Suppressor macrophage treated with lipopolysaccharide for 4 hours (primary cell): ENCODE data around the gene MLH1.
A peak's percentile ranks its signal among the peaks of the same experiment; 100 is the strongest.

Experiments
- DNase-seq: peaks from one replicate; pipeline ENCODE4 v3.0.0-alpha.2; 2020

MLH1 gene

DNA sequence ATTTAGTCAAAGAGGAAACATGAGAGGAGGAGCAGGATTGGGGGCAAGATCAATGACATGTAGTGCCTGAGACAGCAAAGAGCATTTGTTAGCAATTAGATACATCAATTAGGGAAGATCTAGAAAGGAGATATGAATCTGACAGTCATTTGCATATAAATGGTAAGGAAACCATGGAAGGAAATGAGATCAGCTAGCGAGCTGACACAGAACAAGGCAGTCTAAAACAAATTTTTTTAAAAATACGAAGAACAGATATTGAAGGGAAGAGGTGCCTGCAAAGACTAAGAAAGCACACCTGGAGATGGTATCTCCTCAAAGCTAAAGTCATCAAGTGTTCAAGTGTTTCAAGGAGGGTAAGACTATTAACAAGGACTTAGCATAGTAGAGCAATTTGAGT is 5.0 kb upstream of the MLH1 start:
- DNase-seq: no peak

- peak; percentile 75 for DNase-seq
These were observed 4.3 kb upstream of the MLH1 start for GRCh38 chr3:36989005-36989404.

- no peak for DNase-seq
These were observed 3.8 kb upstream of the MLH1 start for GRCh38 chr3:36989568-36989967.

DNA sequence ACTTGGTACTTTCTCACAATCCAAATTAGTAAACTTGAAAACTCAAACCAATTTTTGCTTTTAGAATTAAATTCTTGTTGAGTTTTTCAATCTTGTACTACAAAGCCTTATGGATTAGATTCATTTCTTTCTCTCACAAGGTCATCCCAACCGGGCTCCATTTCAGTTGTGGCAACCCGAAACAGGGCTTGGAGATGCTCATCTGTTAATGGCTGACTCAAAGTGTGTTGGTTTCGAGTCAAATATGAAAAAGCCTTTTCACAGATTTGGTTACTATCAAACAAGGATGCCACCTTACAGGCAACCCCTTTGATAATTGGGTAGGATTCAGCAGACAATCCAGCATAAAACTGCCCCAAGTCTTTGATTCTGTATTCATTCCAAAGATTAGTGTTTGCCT is 2.2 kb upstream of the MLH1 start:
- DNase-seq: no peak

DNA sequence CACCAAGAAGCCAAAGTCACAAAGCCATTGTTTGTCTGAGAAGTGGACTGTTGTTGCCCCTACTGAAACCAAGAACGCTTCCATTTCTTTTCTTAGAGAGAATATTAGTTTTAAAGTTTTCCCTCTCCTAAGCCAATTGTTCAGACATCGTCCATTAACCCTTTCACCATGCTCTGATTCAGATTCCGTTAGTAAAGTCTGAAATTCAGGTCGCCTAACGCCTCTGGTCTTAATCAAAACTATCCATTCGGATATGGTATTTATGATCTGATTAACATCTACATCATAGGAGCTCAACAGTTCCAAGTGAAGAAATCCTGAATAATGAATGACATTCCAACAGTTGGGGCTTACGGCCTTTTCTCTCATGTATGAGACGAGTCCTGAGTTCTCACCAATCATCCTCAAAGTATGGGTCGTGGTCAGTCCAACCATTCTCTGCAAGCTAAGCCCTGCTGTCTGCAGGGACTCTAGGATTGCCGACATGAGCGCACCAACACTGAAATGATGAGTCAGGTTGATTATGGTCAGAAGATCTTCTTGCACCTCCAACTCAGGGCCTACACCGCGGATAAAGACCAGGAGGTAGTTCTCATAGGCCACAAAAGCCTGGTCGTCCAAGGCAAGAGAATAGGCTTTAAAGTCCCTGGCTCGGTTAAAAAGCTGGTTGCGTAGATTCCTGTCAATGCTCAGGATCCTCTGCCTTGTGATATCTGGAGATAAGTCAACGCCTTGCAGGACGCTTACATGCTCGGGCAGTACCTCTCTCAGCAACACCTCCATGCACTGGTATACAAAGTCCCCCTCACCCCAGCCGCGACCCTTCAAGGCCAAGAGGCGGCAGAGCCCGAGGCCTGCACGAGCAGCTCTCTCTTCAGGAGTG is 1.2 kb upstream of the MLH1 start:
- peak; percentile 50 for DNase-seq

DNA sequence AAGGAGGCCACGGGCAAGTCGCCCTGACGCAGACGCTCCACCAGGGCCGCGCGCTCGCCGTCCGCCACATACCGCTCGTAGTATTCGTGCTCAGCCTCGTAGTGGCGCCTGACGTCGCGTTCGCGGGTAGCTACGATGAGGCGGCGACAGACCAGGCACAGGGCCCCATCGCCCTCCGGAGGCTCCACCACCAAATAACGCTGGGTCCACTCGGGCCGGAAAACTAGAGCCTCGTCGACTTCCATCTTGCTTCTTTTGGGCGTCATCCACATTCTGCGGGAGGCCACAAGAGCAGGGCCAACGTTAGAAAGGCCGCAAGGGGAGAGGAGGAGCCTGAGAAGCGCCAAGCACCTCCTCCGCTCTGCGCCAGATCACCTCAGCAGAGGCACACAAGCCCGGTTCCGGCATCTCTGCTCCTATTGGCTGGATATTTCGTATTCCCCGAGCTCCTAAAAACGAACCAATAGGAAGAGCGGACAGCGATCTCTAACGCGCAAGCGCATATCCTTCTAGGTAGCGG is 452 bp upstream of the MLH1 start, which contains the start of gene EPM2AIP1:
EPM2AIP1 (minus strand) TSS at position 326 of the 520 bp plus-strand sequence; CDS start at position 272, 54 bp downstream.
- no peak for DNase-seq

- no peak for DNase-seq
These were observed 21.3 kb downstream of the MLH1 start for GRCh38 chr3:37014620-37015019.

DNA sequence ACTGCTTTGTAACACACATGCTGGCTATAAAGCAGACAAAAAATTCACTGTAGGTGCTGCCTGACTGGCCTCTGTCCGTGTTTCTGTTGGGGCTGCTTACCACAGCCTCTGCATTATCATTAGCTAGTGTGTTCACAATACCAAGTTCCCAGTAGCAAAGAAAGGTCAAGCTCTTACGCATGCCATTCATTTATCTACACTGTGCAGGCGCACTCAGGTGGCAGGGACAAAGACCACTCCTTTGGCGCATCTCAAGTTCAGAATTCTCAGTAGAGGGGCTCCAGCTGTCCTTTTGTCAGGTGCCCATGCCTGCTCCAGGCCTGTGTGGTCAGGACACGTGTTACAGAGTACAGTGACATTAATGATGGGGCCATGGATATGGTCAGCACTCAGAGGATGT is 22.3 kb downstream of the MLH1 start:
- no peak for DNase-seq

GRCh38 chr3:37016903-37017302 is 23.6 kb downstream of the MLH1 start:
- no peak for DNase-seq

DNA sequence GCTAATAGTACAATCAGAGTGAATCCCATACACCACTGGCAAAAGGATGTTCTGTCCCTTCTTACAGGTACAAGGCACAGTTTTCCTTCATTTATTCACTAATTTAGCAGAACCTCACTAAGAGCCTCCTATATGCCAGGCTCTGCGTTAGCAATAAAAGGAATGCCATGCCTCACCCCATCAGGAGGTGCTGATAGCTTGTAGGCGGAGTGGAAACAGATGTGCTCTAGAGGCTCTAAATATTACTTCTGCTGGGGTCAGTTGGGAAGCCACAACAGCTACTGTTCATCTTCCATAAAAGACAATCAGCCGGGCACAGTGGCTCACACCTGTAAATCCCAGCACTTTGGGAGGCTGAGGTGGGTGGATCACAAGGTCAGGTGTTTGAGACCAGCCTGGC is 24.4 kb downstream of the MLH1 start:
- DNase-seq: no peak

DNA sequence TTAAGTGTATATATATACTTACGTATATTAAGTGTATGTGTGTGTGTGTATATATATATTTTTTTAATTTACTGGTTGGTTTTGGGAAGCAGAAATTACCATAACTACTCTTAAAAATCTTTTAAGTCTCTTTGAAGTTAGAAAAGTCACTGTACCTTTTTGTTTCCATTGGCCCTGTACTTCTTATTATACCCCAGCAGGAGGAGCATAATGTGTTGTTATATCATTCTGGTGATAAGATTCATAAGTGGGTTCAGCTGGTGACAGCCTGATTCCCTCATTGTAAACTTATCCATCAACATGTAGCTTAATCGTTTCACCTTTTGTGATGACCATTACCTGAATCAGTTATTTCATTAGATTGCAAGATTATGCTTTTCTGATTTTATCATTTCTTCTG is 30.8 kb downstream of the MLH1 start:
- no peak for DNase-seq

DNA sequence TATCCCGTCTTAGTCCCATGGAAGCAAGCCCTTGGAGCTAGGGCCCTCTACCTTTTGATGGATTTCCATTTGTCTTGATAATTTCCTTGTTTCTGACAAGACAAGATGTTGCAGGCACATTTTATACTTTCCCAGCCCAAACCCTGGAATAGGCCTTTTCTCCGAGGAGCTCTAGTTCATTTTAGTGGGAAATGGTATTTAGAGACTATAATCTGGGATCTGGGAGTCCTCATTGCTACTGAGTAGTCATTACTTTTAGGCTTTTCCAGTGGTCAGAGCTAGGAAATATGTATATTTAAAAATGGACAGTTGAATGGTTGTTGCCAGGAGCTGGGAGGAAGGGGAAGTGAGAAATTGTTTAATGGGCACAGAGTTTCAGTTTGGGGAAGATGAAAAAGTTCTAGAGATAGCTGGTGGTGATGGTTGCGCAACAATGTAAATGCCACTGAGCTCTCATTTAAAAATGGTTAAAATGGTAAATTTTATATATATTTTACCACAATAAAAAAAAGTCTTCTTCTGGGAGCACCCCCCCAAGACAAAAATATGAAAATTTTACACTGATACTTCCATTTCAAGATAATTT is 31.6 kb downstream of the MLH1 start:
- DNase-seq: peak; percentile 81

GRCh38 chr3:37025561-37026335 is 32.4 kb downstream of the MLH1 start:
- DNase-seq: no peak

DNA sequence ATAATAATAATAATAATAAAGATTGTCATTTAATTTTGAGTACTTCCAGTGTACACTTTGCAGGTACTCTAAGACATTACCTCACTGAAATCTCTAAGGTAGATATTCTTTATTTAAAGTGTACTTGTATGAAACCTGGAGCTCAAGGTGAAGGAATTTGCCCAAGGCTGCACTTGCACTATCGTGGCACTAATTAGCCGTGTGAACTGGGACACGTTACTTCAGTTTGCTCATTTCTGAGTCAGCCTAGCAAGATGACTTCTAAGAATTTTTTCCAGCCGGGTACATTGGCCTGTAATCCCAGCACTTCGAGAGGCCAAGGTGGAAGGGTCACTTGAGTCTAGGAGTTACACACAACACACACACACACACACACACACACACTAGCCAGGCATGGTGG is 33.5 kb downstream of the MLH1 start:
- DNase-seq: no peak

- no peak for DNase-seq
These were observed 35.0 kb downstream of the MLH1 start for GRCh38 chr3:37028329-37028728.

- DNase-seq: no peak
These were observed 35.8 kb downstream of the MLH1 start for GRCh38 chr3:37029111-37029510.

- no peak for DNase-seq
These were observed 36.3 kb downstream of the MLH1 start for GRCh38 chr3:37029516-37030163.

GRCh38 chr3:37030588-37030987 is 37.3 kb downstream of the MLH1 start:
- DNase-seq: no peak

DNA sequence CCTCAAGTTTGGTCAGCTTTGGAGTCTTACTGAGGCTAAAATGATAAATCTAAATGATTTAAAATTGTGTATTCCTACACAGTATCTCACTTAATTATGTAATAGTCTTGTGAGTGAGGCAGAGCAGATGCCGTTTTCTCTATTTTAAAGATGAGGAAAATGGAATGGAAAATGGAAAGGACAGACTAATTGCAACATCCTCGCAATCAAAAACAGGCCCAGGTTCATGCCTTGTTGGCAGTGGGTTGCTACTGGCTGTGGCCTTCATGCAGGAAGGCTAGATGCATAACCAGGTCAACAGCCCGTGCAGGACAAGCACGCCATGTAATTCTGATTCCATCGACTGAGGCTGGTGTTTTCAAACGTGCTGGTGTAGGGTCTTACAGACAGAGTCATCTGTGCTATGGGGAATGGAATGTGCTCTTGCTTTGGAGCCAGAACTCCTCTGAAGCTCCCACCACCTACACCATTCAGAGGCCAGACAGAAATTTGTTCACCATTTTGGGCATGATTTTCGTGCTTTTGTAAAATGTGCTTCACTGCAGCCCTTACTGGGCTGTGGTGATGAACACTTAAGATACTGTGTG is 37.9 kb downstream of the MLH1 start:
- DNase-seq: no peak

DNA sequence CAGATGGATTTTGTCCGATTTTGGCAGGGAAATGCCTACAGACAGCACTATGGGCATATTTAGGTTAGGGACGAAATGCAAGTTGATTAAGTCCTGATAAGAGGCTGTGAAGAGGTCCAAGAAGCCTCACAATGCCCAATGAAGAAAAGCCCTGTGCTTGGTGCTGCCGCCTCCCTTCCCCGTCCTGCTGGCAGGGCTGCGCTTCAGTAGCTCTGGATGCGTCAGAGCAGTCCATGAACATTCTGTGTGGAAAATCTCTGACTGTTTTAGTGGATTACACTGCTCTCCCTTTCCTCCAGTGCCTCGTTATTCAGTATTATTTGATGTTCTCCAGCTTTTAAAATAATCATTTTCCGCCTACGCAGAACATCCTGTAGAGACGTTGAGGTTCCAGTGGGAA is 39.6 kb downstream of the MLH1 start:
- no peak for DNase-seq

DNA sequence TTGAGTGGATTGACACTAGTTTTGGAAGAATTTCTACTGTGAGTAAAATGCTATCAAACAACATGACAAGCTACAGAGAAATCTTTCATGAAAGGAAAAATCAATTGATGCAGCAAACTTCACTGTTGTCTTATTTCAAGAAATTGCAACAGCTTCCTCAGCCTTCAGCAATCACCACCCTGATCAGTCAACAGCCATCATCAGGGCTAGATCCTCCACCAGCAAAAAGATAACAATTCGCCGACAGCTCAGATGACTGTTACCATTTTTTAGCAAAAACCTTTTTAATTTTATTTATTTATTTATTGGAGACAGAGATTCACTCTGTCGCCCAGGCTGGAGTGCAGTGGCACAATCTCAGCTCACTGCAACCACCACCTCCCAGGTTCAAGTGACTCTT is 44.0 kb downstream of the MLH1 start:
- no peak for DNase-seq

- no peak for DNase-seq
These were observed 46.0 kb downstream of the MLH1 start for GRCh38 chr3:37039161-37039846.
